ENCODE measurements around the gene C10orf105.

Gene C10orf105

GRCh38 chr10:71750124-71750841, 30.7 kb upstream of the C10orf105 start:
- no peaks in the 10 kb centered on the region for H3K36me3 ChIP-seq (ENCODE audit: control insufficient read depth, insufficient read depth, low read length)
- no peak overlapping the region for H3K9ac ChIP-seq (ENCODE audit: low read length)
- no peaks in the 10 kb centered on the region; the same call in 1 of the 2 replicates for H3K27me3 ChIP-seq (ENCODE audit: control insufficient read depth, insufficient read depth, low read length)
- H3K4me3 ChIP-seq (ENCODE audit: low read depth, low read length): no peak overlapping the region
- H3K9me3 ChIP-seq (ENCODE audit: control insufficient read depth, insufficient read depth, low read depth, low read length): no peaks in the 10 kb centered on the region
- H3K27ac ChIP-seq (ENCODE audit: low read depth, low read length): no peak overlapping the region
- H3K4me1 ChIP-seq (ENCODE audit: control insufficient read depth, insufficient read depth, low read length): peaks cover 24% of the 10 kb centered on the region; the same call in 1 of the 2 replicates

- H3K9me3 ChIP-seq (ENCODE audit: control insufficient read depth, insufficient read depth, low read depth, low read length): no peaks in the 10 kb centered on the region
- no peak overlapping the region for H3K4me3 ChIP-seq (ENCODE audit: low read depth, low read length)
- H3K9ac ChIP-seq (ENCODE audit: low read length): no peak overlapping the region
- no peaks in the 10 kb centered on the region; the same call in 1 of the 2 replicates for H3K27me3 ChIP-seq (ENCODE audit: control insufficient read depth, insufficient read depth, low read length)
- H3K36me3 ChIP-seq (ENCODE audit: control insufficient read depth, insufficient read depth, low read length): no peaks in the 10 kb centered on the region
- H3K4me1 ChIP-seq (ENCODE audit: control insufficient read depth, insufficient read depth, low read length): peaks cover 24% of the 10 kb centered on the region; the same call in 1 of the 2 replicates
- no peak overlapping the region for H3K27ac ChIP-seq (ENCODE audit: low read depth, low read length)
These were observed 29.8 kb upstream of the C10orf105 start for GRCh38 chr10:71749396-71749795.

- no peak overlapping the region for H3K4me3 ChIP-seq (ENCODE audit: low read depth, low read length)
- H3K27ac ChIP-seq (ENCODE audit: low read depth, low read length): no peak overlapping the region
- no peak overlapping the region for H3K9ac ChIP-seq (ENCODE audit: low read length)
- no peaks in the 10 kb centered on the region for H3K27me3 ChIP-seq (ENCODE audit: control insufficient read depth, insufficient read depth, low read length)
- H3K4me1 ChIP-seq (ENCODE audit: control insufficient read depth, insufficient read depth, low read length): peaks cover 24% of the 10 kb centered on the region; the same call in 1 of the 2 replicates
- H3K36me3 ChIP-seq (ENCODE audit: control insufficient read depth, insufficient read depth, low read length): no peaks in the 10 kb centered on the region
- no peaks in the 10 kb centered on the region for H3K9me3 ChIP-seq (ENCODE audit: control insufficient read depth, insufficient read depth, low read depth, low read length)
These were observed 29.2 kb upstream of the C10orf105 start for GRCh38 chr10:71748671-71749191.

- peaks cover 24% of the 10 kb centered on the region; the same call in 1 of the 2 replicates for H3K4me1 ChIP-seq (ENCODE audit: control insufficient read depth, insufficient read depth, low read length)
- H3K27me3 ChIP-seq (ENCODE audit: control insufficient read depth, insufficient read depth, low read length): no peaks in the 10 kb centered on the region
- no peaks in the 10 kb centered on the region for H3K9me3 ChIP-seq (ENCODE audit: control insufficient read depth, insufficient read depth, low read depth, low read length)
- no peak overlapping the region for H3K4me3 ChIP-seq (ENCODE audit: low read depth, low read length)
- no peaks in the 10 kb centered on the region for H3K36me3 ChIP-seq (ENCODE audit: control insufficient read depth, insufficient read depth, low read length)
- no peak overlapping the region for H3K9ac ChIP-seq (ENCODE audit: low read length)
- no peak overlapping the region for H3K27ac ChIP-seq (ENCODE audit: low read depth, low read length)
These were observed 28.3 kb upstream of the C10orf105 start for GRCh38 chr10:71747551-71748523.

- no peak overlapping the region for H3K27ac ChIP-seq (ENCODE audit: low read depth, low read length)
- H3K4me3 ChIP-seq (ENCODE audit: low read depth, low read length): no peak overlapping the region
- peaks cover 24% of the 10 kb centered on the region; the same call in 1 of the 2 replicates for H3K4me1 ChIP-seq (ENCODE audit: control insufficient read depth, insufficient read depth, low read length)
- H3K36me3 ChIP-seq (ENCODE audit: control insufficient read depth, insufficient read depth, low read length): no peaks in the 10 kb centered on the region
- no peaks in the 10 kb centered on the region for H3K27me3 ChIP-seq (ENCODE audit: control insufficient read depth, insufficient read depth, low read length)
- H3K9ac ChIP-seq (ENCODE audit: low read length): no peak overlapping the region
- H3K9me3 ChIP-seq (ENCODE audit: control insufficient read depth, insufficient read depth, low read depth, low read length): no peaks in the 10 kb centered on the region
These were observed 27.5 kb upstream of the C10orf105 start for GRCh38 chr10:71747039-71747531.

GRCh38 chr10:71746344-71747037, 26.9 kb upstream of the C10orf105 start:
- Histone ChIP-seq H3K9ac (ENCODE audit: low read length) (no peak overlapping the region), H3K4me3 (ENCODE audit: low read depth, low read length) (no peak overlapping the region), H3K27me3 (ENCODE audit: control insufficient read depth, insufficient read depth, low read length) (no peaks in the 10 kb centered on the region), H3K9me3 (ENCODE audit: control insufficient read depth, insufficient read depth, low read depth, low read length) (no peaks in the 10 kb centered on the region), H3K36me3 (ENCODE audit: control insufficient read depth, insufficient read depth, low read length) (no peaks in the 10 kb centered on the region), H3K27ac (ENCODE audit: low read depth, low read length) (no peak overlapping the region), H3K4me1 (ENCODE audit: control insufficient read depth, insufficient read depth, low read length) (peaks cover 24% of the 10 kb centered on the region; the same call in 1 of the 2 replicates)

- H3K27ac ChIP-seq (ENCODE audit: low read depth, low read length): no peak overlapping the region
- H3K9ac ChIP-seq (ENCODE audit: low read length): no peak overlapping the region
- no peaks in the 10 kb centered on the region for H3K27me3 ChIP-seq (ENCODE audit: control insufficient read depth, insufficient read depth, low read length)
- peaks cover 24% of the 10 kb centered on the region; the same call in 1 of the 2 replicates for H3K4me1 ChIP-seq (ENCODE audit: control insufficient read depth, insufficient read depth, low read length)
- H3K9me3 ChIP-seq (ENCODE audit: control insufficient read depth, insufficient read depth, low read depth, low read length): no peaks in the 10 kb centered on the region
- no peak overlapping the region for H3K4me3 ChIP-seq (ENCODE audit: low read depth, low read length)
- H3K36me3 ChIP-seq (ENCODE audit: control insufficient read depth, insufficient read depth, low read length): no peaks in the 10 kb centered on the region
These were observed 26.2 kb upstream of the C10orf105 start for GRCh38 chr10:71745664-71746250.

GRCh38 chr10:71744897-71745663, 25.5 kb upstream of the C10orf105 start:
- Histone ChIP-seq H3K9ac (ENCODE audit: low read length) (no peak overlapping the region), H3K4me1 (ENCODE audit: control insufficient read depth, insufficient read depth, low read length) (peaks cover 24% of the 10 kb centered on the region; the same call in 1 of the 2 replicates), H3K4me3 (ENCODE audit: low read depth, low read length) (no peak overlapping the region), H3K36me3 (ENCODE audit: control insufficient read depth, insufficient read depth, low read length) (no peaks in the 10 kb centered on the region), H3K9me3 (ENCODE audit: control insufficient read depth, insufficient read depth, low read depth, low read length) (no peaks in the 10 kb centered on the region), H3K27ac (ENCODE audit: low read depth, low read length) (no peak overlapping the region), H3K27me3 (ENCODE audit: control insufficient read depth, insufficient read depth, low read length) (no peaks in the 10 kb centered on the region)

GRCh38 chr10:71743866-71744265, 24.3 kb upstream of the C10orf105 start:
- H3K9ac ChIP-seq (ENCODE audit: low read length): no peak overlapping the region
- no peak overlapping the region for H3K27ac ChIP-seq (ENCODE audit: low read depth, low read length)
- no peaks in the 10 kb centered on the region for H3K36me3 ChIP-seq (ENCODE audit: control insufficient read depth, insufficient read depth, low read length)
- H3K4me3 ChIP-seq (ENCODE audit: low read depth, low read length): no peak overlapping the region
- peaks cover 22% of the 10 kb centered on the region; the same call in 1 of the 2 replicates for H3K4me1 ChIP-seq (ENCODE audit: control insufficient read depth, insufficient read depth, low read length)
- no peaks in the 10 kb centered on the region for H3K9me3 ChIP-seq (ENCODE audit: control insufficient read depth, insufficient read depth, low read depth, low read length)
- no peaks in the 10 kb centered on the region for H3K27me3 ChIP-seq (ENCODE audit: control insufficient read depth, insufficient read depth, low read length)
